A549 (cell line): ENCODE results near the gene CRTC3. TPM values are rescaled to one million over a fixed set of nuclear protein-coding genes. Genes with fewer than 3 reads are reported as not detected.

ENCODE experiments used
- ATAC-seq, 2 experiments: fragments of 200-7000 bp in 1 of 2; fragments of >200 bp in 1 of 2; cut with Nextera tagmentation in 1 of 2; cut with Tn5 transposase in 1 of 2; 3 replicates each; pipeline versions ENCODE4 v1.8.0 to v1.9.1; 2018 to 2020; ENCODE audit warnings: mild to moderate bottlenecking in 1 of 2, moderate library complexity in 1 of 2
- CTCF ChIA-PET: fragments of 300-600 bp; sonication (Branson Sonifier 250); formaldehyde crosslinking; extraction: SDS; loops from one replicate; lab custom pipeline; 2021; ENCODE audit warnings: antibody characterized with exemption, inconsistent platforms; lab: Yijun Ruan, JAX
- POLR2A ChIA-PET: fragments of 350-600 bp; formaldehyde crosslinking; extraction: SDS; loops from one replicate; lab custom pipeline; 2021; ENCODE audit warnings: antibody characterized with exemption, inconsistent platforms; lab: Yijun Ruan, JAX
- DNase-seq, 2 experiments: peaks; one replicate each; pipeline versions ENCODE4 v3.0.0 to v3.0.0-alpha.2; 2011 to 2016; ENCODE audit warnings: low read depth in 1 of 2, low spot score in 1 of 2
- FAIRE-seq: peaks from 2 replicates; lab custom pipeline; 2011; peaks lifted over from hg19 to GRCh38; lab: Jason Lieb, UNC
- H3K27ac ChIP-seq, 2 experiments: fragments of >200 bp; sonication (Bioruptor Twin); formaldehyde crosslinking; 3 replicates each; pipeline ENCODE4 v1.5.1; 2016 to 2017
- H3K4me1 ChIP-seq: fragments of >200 bp; sonication (Bioruptor Twin); formaldehyde crosslinking; 3 replicates; pipeline ENCODE4 v1.6.1; 2016
- H3K4me2 ChIP-seq: fragments of >200 bp; sonication (Bioruptor Twin); formaldehyde crosslinking; 3 replicates; pipeline ENCODE4 v1.6.1; 2016
- H3K4me3 ChIP-seq: fragments of >200 bp; sonication (Bioruptor Twin); formaldehyde crosslinking; 3 replicates; pipeline ENCODE4 v1.5.1; 2016
- H3K9me3 ChIP-seq: fragments of >200 bp; sonication (Bioruptor Twin); formaldehyde crosslinking; 3 replicates; pipeline ENCODE4 v1.6.1; 2016
- CBX2 ChIP-seq: fragments of 200-600 bp; sonication (generic); IDR thresholded peaks from 2 replicates; pipeline ENCODE4 v1.6.1; 2016; ENCODE audit warnings: low read depth, mild to moderate bottlenecking, borderline replicate concordance
- CEBPB ChIP-seq, 2 experiments: fragments of >200 bp in 1 of 2; sonication (Bioruptor Twin) in 1 of 2; formaldehyde crosslinking in 1 of 2; IDR thresholded peaks; 2 replicates each; pipeline ENCODE4 v1.6.1; 2012 to 2016
- HDAC2 ChIP-seq: fragments of 200-600 bp; sonication (generic); IDR thresholded peaks from 2 replicates; pipeline ENCODE4 v1.6.1; 2016
- HEYL ChIP-seq: fragments of 250-450 bp; sonication (Bioruptor Pico); IDR thresholded peaks from 2 replicates; pipeline ENCODE4 v1.8.0; 2021; ENCODE audit warnings: mild to moderate bottlenecking, moderate library complexity
- MAFK ChIP-seq: fragments of 450-650 bp; IDR thresholded peaks from 2 replicates; pipeline ENCODE4 v1.6.1; 2014; ENCODE audit not compliant: partially characterized antibody
- MYC ChIP-seq: IDR thresholded peaks from 2 replicates; pipeline ENCODE4 v1.6.1; 2012; ENCODE audit warnings: mild to moderate bottlenecking, inconsistent platforms, low read length, improper control_type of control experiment, borderline replicate concordance
- NFE2L2 ChIP-seq: fragments of 150-350 bp; conservative IDR thresholded peaks from 2 replicates; pipeline ENCODE4 v1.6.1; 2014; ENCODE audit warnings: low read length
- NPAS2 ChIP-seq: fragments of 250-450 bp; sonication (Bioruptor Pico); IDR thresholded peaks from 2 replicates; pipeline ENCODE4 v1.8.0; 2022; ENCODE audit warnings: mild to moderate bottlenecking, moderate library complexity, borderline replicate concordance
- NR3C1 ChIP-seq: fragments of >200 bp; sonication (Bioruptor Twin); formaldehyde crosslinking; IDR thresholded peaks from 3 replicates; pipeline ENCODE4 v1.6.1; 2017
- POLR2AphosphoS2 ChIP-seq: conservative IDR thresholded peaks from 2 replicates; pipeline ENCODE4 v1.6.1; 2012; ENCODE audit warnings: low read length, improper control_type of control experiment, inconsistent platforms
- RAD21 ChIP-seq, 2 experiments: fragments of >200 bp in 1 of 2; sonication (Bioruptor Twin) in 1 of 2; formaldehyde crosslinking in 1 of 2; IDR thresholded peaks in 1 of 2; conservative IDR thresholded peaks in 1 of 2; 2 replicates in 1 of 2; 3 replicates in 1 of 2; pipeline ENCODE4 v1.6.1; 2012 to 2018; ENCODE audit warnings: inconsistent platforms in 1 of 2
- TFCP2L1 ChIP-seq: fragments of 250-450 bp; sonication (Bioruptor Pico); IDR thresholded peaks from 2 replicates; pipeline ENCODE4 v1.5.0; 2021; ENCODE audit warnings: mild to moderate bottlenecking
- ZNF302 ChIP-seq: fragments of 250-450 bp; sonication (Bioruptor Pico); IDR thresholded peaks from 2 replicates; pipeline ENCODE4 v1.9.0; 2021; ENCODE audit warnings: inconsistent platforms, mild to moderate bottlenecking, moderate library complexity
- WGBS: methylation state at CpG from one replicate; pipeline ENCODE4 v1.1.6; 2017; ENCODE audit errors: missing lambda C conversion rate; 5-methylcytosine and 5-hydroxymethylcytosine counted together
- polyA plus RNA-seq, 4 experiments: library from polyadenylated mRNA; depleted of rRNA in 3 of 4; stranded (reverse); fragments of >200 nt; fragmentation: RNase III in 1 of 4; extraction: RNeasy Plus Mini Kit Qiagen cat#74134 plus additional on column Dnase treatment in 1 of 4; gene quantifications; 2 replicates in 3 of 4; 3 replicates in 1 of 4; pipeline ENCODE4 v1.2.3, GENCODE V29; 2011 to 2017
- TF ChIP-seq, protein P1 (sequence below): IDR thresholded peaks from 2 replicates; pipeline ENCODE4 v1.6.1; 2012
- TF ChIP-seq, protein P2 (sequence below): fragments of 450-650 bp; IDR thresholded peaks from 2 replicates; pipeline ENCODE4 v1.6.1; 2014; ENCODE audit warnings: antibody characterized with exemption
- TF ChIP-seq, protein P3 (sequence below): fragments of >200 bp; sonication (Bioruptor Twin); formaldehyde crosslinking; IDR thresholded peaks from 3 replicates; pipeline ENCODE4 v1.5.1; 2016
- TF ChIP-seq, protein P4 (sequence below): IDR thresholded peaks from 2 replicates; pipeline ENCODE4 v1.6.1; 2012

Gene CRTC3
- polyA plus RNA-seq, 2 of the 4 experiments (the other 2 are of a cell fraction), result 17.5 to 30.5 TPM

DNA sequence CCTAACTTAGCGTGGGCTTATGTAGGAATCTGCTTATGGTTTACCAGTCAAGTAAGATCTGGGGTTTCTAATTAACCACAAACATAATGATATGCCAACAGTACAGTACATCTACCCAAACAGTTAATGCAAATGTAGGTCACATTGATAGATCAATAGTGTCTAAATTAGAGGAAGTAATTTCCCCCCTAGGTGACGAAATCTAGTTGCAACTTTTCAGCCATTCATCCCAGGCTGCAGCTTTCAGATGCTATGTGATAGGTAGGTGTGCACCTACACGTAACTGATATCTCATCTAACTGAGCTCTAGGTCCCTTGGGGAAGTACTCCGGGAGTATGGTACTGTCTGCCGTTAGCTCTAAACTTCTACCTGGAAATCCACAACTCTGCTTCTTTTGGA lies 57.2 kb downstream of the CRTC3 start:
- CTCF ChIA-PET, result interaction anchor here (1.0 to 2.3 kb wide), 2 partner anchors 293 to 345 kb away, joined by 3 to 7 read pairs; no protein-coding TSS in a partner anchor
- no peak for FAIRE-seq
- no peak for ATAC-seq
- H3K4me2 ChIP-seq, result no peak overlapping the region
- no peak overlapping the region for H3K27ac ChIP-seq
- WGBS, result 89% methylated on average over 5 of the region's 5 CpGs
- DNase-seq, result no peak
- TF ChIP-seq POLR2AphosphoS2, result no peak
- TF ChIP-seq ZNF302 (CRISPR knock-in tag), result no peak
- no peak for TF ChIP-seq TFCP2L1 (CRISPR knock-in tag)
- 0 out of 4 replicates have a peak, but pooled peaks of 1 of the 2 experiments have one; percentile 5 for TF ChIP-seq CEBPB (IDR thresholded peaks at IDR 0.05)
- TF ChIP-seq, protein P1, sequence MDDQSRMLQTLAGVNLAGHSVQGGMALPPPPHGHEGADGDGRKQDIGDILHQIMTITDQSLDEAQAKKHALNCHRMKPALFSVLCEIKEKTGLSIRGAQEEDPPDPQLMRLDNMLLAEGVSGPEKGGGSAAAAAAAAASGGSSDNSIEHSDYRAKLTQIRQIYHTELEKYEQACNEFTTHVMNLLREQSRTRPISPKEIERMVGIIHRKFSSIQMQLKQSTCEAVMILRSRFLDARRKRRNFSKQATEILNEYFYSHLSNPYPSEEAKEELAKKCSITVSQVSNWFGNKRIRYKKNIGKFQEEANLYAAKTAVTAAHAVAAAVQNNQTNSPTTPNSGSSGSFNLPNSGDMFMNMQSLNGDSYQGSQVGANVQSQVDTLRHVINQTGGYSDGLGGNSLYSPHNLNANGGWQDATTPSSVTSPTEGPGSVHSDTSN, result no peak
- no peak for TF ChIP-seq RAD21 (conservative IDR thresholded peaks at IDR 0.05 in 1 of 2, IDR thresholded peaks at IDR 0.05 in 1 of 2)
- TF ChIP-seq NFE2L2, result no peak
- H3K4me1 ChIP-seq, result peaks cover 17% of the 10 kb centered on the region
- no peak overlapping the region for H3K4me3 ChIP-seq
- no peaks in the 10 kb centered on the region for H3K9me3 ChIP-seq
- POLR2A ChIA-PET, result no interaction called here

DNA sequence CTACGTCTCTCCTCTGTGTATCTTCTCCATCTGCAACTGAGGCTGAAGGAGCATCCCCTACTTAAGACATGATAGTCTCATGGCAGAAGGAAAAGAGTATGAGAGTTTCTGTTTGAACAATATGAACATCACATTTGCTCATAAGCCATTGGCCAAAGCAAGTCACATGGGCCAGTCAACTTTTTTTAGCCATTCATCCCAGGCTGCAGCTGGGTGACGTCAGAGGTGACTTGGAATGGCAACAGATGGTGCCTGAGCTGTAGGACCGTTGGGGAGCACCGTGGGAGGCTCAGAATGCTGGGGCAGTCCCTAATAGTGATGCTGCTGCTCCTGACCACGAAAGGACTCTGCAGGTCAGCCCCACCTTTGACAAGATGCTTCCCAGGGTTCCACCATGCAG lies 58.7 kb downstream of the CRTC3 start:
- TF ChIP-seq, protein P2, sequence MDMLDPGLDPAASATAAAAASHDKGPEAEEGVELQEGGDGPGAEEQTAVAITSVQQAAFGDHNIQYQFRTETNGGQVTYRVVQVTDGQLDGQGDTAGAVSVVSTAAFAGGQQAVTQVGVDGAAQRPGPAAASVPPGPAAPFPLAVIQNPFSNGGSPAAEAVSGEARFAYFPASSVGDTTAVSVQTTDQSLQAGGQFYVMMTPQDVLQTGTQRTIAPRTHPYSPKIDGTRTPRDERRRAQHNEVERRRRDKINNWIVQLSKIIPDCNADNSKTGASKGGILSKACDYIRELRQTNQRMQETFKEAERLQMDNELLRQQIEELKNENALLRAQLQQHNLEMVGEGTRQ, result peak; percentile 71
- no peak for TF ChIP-seq HEYL (CRISPR knock-in tag)
- ChIA-PET POLR2A (no interaction called here), CTCF (interaction anchor here (0.6 to 1.2 kb wide), 2 partner anchors 268 to 282 kb away, joined by 4 read pairs; no protein-coding TSS in a partner anchor)
- no peaks in the 10 kb centered on the region for H3K9me3 ChIP-seq
- peaks cover 32% of the 10 kb centered on the region for H3K4me1 ChIP-seq
- no peak for FAIRE-seq
- H3K27ac ChIP-seq, result no peak overlapping the region
- no peak; a peak in 3 of 6 replicates for ATAC-seq
- 78% methylated on average over 5 of the region's 5 CpGs for WGBS
- no peak overlapping the region for H3K4me2 ChIP-seq
- H3K4me3 ChIP-seq, result no peak overlapping the region
- peak in 1 of 2 experiments; percentile 41 for DNase-seq

DNA sequence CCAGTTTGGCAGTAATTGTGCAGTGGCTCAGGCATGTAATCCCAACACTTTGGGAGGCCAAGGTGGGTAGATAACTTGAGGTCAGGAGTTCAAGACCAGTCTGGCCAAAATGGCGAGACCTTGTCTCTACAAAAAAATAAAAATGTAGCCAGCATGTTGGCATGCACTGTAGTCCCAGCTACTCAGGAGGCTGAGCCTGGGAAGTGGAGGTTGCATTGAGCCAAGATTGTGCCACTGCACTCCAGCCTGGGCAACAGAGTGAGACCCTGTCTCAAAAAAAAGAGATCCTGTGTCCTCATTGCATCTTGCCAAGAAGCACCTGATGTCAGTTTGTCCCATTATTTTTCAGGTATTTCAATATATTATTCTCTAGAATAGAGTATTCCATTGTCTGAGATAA lies 61.8 kb downstream of the CRTC3 start:
- ATAC-seq (no peak), DNase-seq (no peak), FAIRE-seq (no peak)
- peak overlapping the region; percentile 55 for H3K4me2 ChIP-seq
- peak overlapping the region; percentile 34 to 70; a peak in 4 of 6 replicates for H3K27ac ChIP-seq
- TF ChIP-seq, protein P3, sequence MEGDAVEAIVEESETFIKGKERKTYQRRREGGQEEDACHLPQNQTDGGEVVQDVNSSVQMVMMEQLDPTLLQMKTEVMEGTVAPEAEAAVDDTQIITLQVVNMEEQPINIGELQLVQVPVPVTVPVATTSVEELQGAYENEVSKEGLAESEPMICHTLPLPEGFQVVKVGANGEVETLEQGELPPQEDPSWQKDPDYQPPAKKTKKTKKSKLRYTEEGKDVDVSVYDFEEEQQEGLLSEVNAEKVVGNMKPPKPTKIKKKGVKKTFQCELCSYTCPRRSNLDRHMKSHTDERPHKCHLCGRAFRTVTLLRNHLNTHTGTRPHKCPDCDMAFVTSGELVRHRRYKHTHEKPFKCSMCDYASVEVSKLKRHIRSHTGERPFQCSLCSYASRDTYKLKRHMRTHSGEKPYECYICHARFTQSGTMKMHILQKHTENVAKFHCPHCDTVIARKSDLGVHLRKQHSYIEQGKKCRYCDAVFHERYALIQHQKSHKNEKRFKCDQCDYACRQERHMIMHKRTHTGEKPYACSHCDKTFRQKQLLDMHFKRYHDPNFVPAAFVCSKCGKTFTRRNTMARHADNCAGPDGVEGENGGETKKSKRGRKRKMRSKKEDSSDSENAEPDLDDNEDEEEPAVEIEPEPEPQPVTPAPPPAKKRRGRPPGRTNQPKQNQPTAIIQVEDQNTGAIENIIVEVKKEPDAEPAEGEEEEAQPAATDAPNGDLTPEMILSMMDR, result no peak
- TF ChIP-seq HEYL (CRISPR knock-in tag) (no peak), NR3C1 (no peak), MAFK (no peak), POLR2AphosphoS2 (no peak), CBX2 (no peak), HDAC2 (no peak), NPAS2 (CRISPR knock-in tag) (no peak), MYC (no peak)
- TF ChIP-seq, protein P4, sequence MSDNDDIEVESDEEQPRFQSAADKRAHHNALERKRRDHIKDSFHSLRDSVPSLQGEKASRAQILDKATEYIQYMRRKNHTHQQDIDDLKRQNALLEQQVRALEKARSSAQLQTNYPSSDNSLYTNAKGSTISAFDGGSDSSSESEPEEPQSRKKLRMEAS, result no peak
- ChIA-PET POLR2A (no interaction called here), CTCF (interaction anchor here (1.1 to 2.2 kb wide), 3 partner anchors 109 to 294 kb away, joined by 4 to 6 read pairs (median 4); no protein-coding TSS in a partner anchor)
- WGBS, result 83% methylated on average over 1 of the region's 1 CpG
- H3K4me3 ChIP-seq, result no peak overlapping the region
- H3K9me3 ChIP-seq, result no peaks in the 10 kb centered on the region
- H3K4me1 ChIP-seq, result peaks cover 42% of the 10 kb centered on the region
